GM12872 (cell line): ENCODE measurements around the gene GLB1L3.

ENCODE experiments used
- CTCF ChIP-seq: IDR thresholded peaks from 3 replicates; pipeline ENCODE4 v1.5.1; 2011; ENCODE audit warnings: low read depth, mild to moderate bottlenecking, low read length, moderate library complexity; ENCODE audit not compliant: insufficient read depth

The GLB1L3 gene

GRCh38 chr11:134271978-134272377, 4.2 kb upstream of the GLB1L3 start:
- TF ChIP-seq CTCF, result no peak

- no peak for TF ChIP-seq CTCF
Measured at GRCh38 chr11:134272381-134273316, 3.5 kb upstream of the GLB1L3 start.

GRCh38 chr11:134273317-134273712, 2.9 kb upstream of the GLB1L3 start:
- TF ChIP-seq CTCF, result no peak

- TF ChIP-seq CTCF, result no peak
Measured at GRCh38 chr11:134275188-134275533, 1.0 kb upstream of the GLB1L3 start.

GRCh38 chr11:134276396-134277182, 410 bp downstream of the GLB1L3 start:
- TF ChIP-seq CTCF, result no peak

GRCh38 chr11:134277183-134278001, 1.2 kb downstream of the GLB1L3 start:
- TF ChIP-seq CTCF, result no peak

GRCh38 chr11:134278356-134278755, 2.2 kb downstream of the GLB1L3 start:
- no peak for TF ChIP-seq CTCF
